GM18868 (cell line): ENCODE data around the gene CLTCL1.
"Not testable (repeated sequence)": the region's sequence is repeated elsewhere in the genome, so short reads cannot be mapped to it uniquely, and the experiment has no call there.

ENCODE experiments used
- ATAC-seq: cut with Tn5 transposase; IDR thresholded peaks from one replicate; pipeline ENCODE4 v1.9.1; 2021; ENCODE audit warnings: mild to moderate bottlenecking, moderate library complexity; ENCODE audit not compliant: unreplicated experiment

The CLTCL1 gene

DNA sequence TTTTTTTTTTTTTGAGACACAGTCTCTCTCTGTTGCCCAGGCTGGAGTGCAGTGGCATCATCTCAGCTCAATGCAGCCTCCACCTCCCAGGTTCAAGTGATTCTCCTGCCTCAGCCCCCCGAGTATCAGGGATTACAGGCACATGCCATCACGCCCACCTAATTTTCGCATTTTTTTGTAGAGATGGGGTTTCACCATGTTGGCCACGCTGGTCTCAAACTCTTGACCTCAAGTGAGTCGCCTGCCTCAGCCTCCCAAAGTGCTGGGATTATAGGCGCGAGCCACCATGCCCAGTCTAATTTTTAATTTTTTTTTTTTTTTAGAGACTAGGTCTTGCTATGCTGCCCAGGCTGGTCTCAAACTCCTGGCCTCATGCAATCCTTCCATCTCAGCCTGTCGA, 35.2 kb downstream of the CLTCL1 start:
- ATAC-seq, result not testable (repeated sequence)

- no peak for ATAC-seq
Observed at GRCh38 chr22:19253143-19253542, 38.4 kb downstream of the CLTCL1 start.

- ATAC-seq, result no peak
Observed at GRCh38 chr22:19244600-19245352, 46.7 kb downstream of the CLTCL1 start.

GRCh38 chr22:19242699-19243098, 48.8 kb downstream of the CLTCL1 start:
- no peak for ATAC-seq

- ATAC-seq, result no peak
Observed at GRCh38 chr22:19241593-19241906, 50.0 kb downstream of the CLTCL1 start.

- ATAC-seq, result no peak
Observed at GRCh38 chr22:19240813-19241592, 50.5 kb downstream of the CLTCL1 start.

DNA sequence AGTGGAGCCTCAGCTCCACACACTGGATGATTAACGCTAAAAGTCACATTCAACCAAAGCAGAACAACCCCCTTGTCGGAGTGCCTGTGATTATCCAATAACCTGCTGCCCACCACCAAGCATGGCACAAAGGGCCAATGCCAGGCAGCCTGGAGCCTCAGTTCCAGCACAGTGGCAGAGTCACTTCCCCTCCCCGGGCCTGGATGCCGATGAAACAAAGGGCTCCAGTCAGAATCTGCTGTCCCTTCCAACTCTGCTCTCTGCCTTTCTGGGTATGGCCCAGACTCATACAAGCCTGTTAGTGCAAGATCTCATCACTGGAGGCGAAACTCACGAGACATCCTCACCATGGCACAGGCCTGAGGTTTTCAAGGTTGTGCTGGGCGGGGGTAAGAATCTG, 52.1 kb downstream of the CLTCL1 start:
- no peak for ATAC-seq

GRCh38 chr22:19238900-19239299, 52.6 kb downstream of the CLTCL1 start:
- no peak for ATAC-seq

GRCh38 chr22:19235874-19236273, 55.6 kb downstream of the CLTCL1 start:
- no peak for ATAC-seq

- ATAC-seq, result no peak
Observed at GRCh38 chr22:19234126-19234896, 57.2 kb downstream of the CLTCL1 start.

- no peak for ATAC-seq
Observed at GRCh38 chr22:19233189-19233661, 58.3 kb downstream of the CLTCL1 start.

- ATAC-seq, result no peak
Observed at GRCh38 chr22:19232623-19233022, 58.9 kb downstream of the CLTCL1 start.

DNA sequence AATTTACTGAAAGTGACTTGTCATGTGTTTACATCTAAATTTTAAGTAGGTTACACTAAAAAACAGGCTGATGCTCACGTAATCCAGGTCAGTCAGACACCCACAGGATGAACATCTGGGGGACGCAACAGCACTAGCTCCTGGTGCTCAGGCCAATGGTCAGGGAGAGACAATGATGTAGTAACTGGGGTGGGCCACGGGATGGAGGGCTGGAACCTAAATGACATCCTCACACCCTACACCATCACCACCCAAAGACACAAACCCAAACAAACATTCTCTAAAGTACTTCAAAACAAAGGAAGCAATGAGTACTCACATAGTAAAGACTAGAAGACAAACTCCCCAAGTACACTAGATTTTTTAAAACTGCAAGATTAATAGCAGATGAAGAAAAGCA, 59.5 kb downstream of the CLTCL1 start:
- no peak for ATAC-seq

- ATAC-seq, result no peak
Observed at GRCh38 chr22:19229600-19229999, 61.9 kb downstream of the CLTCL1 start.

GRCh38 chr22:19228179-19228578, 63.3 kb downstream of the CLTCL1 start:
- ATAC-seq, result no peak

DNA sequence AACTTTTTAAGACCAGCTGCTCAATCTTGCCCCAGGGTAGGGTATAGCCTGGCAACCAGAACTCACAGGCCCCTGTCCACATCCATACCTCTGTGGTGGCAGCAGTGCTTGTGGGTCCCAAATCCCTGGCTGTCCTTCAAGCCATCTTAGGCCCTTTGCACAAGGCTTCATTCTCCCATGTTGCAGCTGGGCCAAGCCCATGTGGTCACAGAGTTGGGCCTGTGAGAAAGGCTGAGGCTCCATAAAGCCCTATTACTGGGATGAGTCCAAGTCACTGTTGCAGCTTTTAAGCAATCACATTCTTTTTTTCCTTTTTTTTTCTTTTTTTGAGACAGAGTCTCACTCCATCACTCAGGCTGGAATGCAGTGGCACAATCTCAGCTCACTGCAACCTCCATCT, 65.1 kb downstream of the CLTCL1 start:
- ATAC-seq, result no peak

GRCh38 chr22:19225560-19225959, 66.0 kb downstream of the CLTCL1 start:
- no peak for ATAC-seq

- ATAC-seq, result no peak
Observed at GRCh38 chr22:19224985-19225384, 66.5 kb downstream of the CLTCL1 start.

GRCh38 chr22:19224557-19224956, 67.0 kb downstream of the CLTCL1 start:
- ATAC-seq, result no peak

DNA sequence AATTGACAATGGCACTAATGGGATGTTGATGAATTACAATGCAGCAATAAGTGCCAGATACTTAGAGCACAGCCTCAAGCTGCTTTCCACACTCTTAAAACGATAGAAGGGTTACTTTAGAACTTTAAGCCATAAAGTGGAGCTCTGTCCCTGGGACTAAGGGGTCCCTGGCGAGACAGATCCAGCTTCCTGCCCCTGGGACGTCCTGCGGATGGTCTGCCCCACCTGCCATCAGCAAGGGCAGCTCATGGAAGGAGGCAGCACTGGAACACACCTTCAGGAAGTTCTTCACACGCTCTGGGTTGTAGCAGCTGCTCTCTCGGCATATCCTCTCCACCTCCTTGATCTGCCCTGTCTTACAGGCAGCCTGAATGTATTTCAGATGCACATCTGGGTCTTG, 67.9 kb downstream of the CLTCL1 start:
- no peak for ATAC-seq

GRCh38 chr22:19223110-19223509, 68.4 kb downstream of the CLTCL1 start:
- no peak for ATAC-seq
